Endothelial cell of umbilical vein (primary cell): ENCODE data around the gene NSUN7. TPM values are rescaled to one million over a fixed set of nuclear protein-coding genes. Genes with fewer than 3 reads are reported as not detected.

ENCODE experiments used
- BruUV-seq: library from RNA; stranded (reverse); fragments of 400-500 nt; replicated peaks from 2 replicates; lab custom pipeline; 2021; lab: Mats Ljungman, UMichigan
- CTCF ChIA-PET: fragments of 300-600, 350-600 bp; sonication (Branson Sonifier 250); formaldehyde crosslinking; loops from one replicate; lab custom pipeline; 2021; ENCODE audit warnings: antibody characterized with exemption, inconsistent platforms; lab: Charles Lee
- POLR2A ChIA-PET: fragments of 300-600, 350-600 bp; sonication (Branson Sonifier 250); formaldehyde crosslinking; loops from one replicate; lab custom pipeline; 2021; ENCODE audit warnings: antibody characterized with exemption, inconsistent platforms; lab: Charles Lee
- DNase-seq: peaks from one replicate; pipeline ENCODE4 v3.0.0-alpha.2; 2011; ENCODE audit warnings: low read depth, low spot score
- FAIRE-seq: peaks from 2 replicates; lab custom pipeline; 2011; peaks lifted over from hg19 to GRCh38; lab: Jason Lieb, UNC
- H2AFZ ChIP-seq: 2 replicates; pipeline ENCODE4 v1.6.0; 2012; ENCODE audit warnings: low read depth, low read length, control low read depth, inconsistent platforms
- H3K27ac ChIP-seq: 2 replicates; pipeline ENCODE4 v1.5.1; 2011; ENCODE audit warnings: low read depth, mild to moderate bottlenecking, control low read depth, low read length, moderate library complexity; ENCODE audit not compliant: insufficient read depth
- H3K27me3 ChIP-seq, 2 experiments: 2 replicates each; pipeline versions ENCODE4 v1.6.0 to v1.6.1; 2011; ENCODE audit warnings: low read length in 2 of 2, mixed read lengths in 1 of 2; ENCODE audit not compliant: control insufficient read depth in 2 of 2, insufficient read depth in 2 of 2
- H3K36me3 ChIP-seq, 2 experiments: 2 replicates in 1 of 2; 3 replicates in 1 of 2; pipeline ENCODE4 v1.5.1; 2011; ENCODE audit warnings: low read length in 2 of 2, mild to moderate bottlenecking in 1 of 2, moderate library complexity in 1 of 2; ENCODE audit not compliant: control insufficient read depth in 2 of 2, insufficient read depth in 2 of 2; ENCODE audit errors: extremely low read depth in 1 of 2
- H3K4me1 ChIP-seq: 3 replicates; pipeline ENCODE4 v1.5.1; 2011; ENCODE audit warnings: mild to moderate bottlenecking, low read length; ENCODE audit not compliant: control insufficient read depth, insufficient read depth; ENCODE audit errors: extremely low read depth
- H3K4me2 ChIP-seq: 2 replicates; pipeline ENCODE4 v1.6.1; 2011; ENCODE audit warnings: low read length, control low read depth, mixed read lengths; ENCODE audit not compliant: insufficient read depth
- H3K4me3 ChIP-seq, 3 experiments: fragments of 200-600 bp in 1 of 3; sonication (generic), shearing (Covaris generic) in 1 of 3; replicated peaks in 1 of 3; 2 replicates each; pipeline ENCODE4 v1.5.1; 2011 to 2016; ENCODE audit warnings: control low read depth in 3 of 3, low read length in 3 of 3, mild to moderate bottlenecking in 2 of 3, inconsistent platforms in 1 of 3, low read depth in 1 of 3, moderate library complexity in 1 of 3; ENCODE audit not compliant: insufficient read depth in 1 of 3
- H3K79me2 ChIP-seq: 2 replicates; pipeline ENCODE4 v1.6.0; 2012; ENCODE audit warnings: low read length, inconsistent platforms; ENCODE audit not compliant: control insufficient read depth, insufficient read depth
- H3K9ac ChIP-seq: replicated peaks from 2 replicates; pipeline ENCODE3; 2011; ENCODE audit warnings: low read length, control low read depth; ENCODE audit not compliant: insufficient read depth; ENCODE audit errors: extremely low read depth
- H3K9me1 ChIP-seq: replicated peaks from 3 replicates; pipeline ENCODE4 v1.6.0; 2011; ENCODE audit warnings: mild to moderate bottlenecking, low read length; ENCODE audit not compliant: control insufficient read depth, insufficient read depth; ENCODE audit errors: extremely low read depth
- H3K9me3 ChIP-seq: replicated peaks from 2 replicates; pipeline ENCODE4 v1.5.1; 2012; ENCODE audit warnings: low read length, inconsistent platforms; ENCODE audit not compliant: control insufficient read depth, insufficient read depth
- H4K20me1 ChIP-seq: replicated peaks from 2 replicates; pipeline ENCODE3; 2011; ENCODE audit warnings: mild to moderate bottlenecking, low read length; ENCODE audit not compliant: control insufficient read depth, insufficient read depth; ENCODE audit errors: extremely low read depth
- EZH2 ChIP-seq: IDR thresholded peaks from 2 replicates; pipeline ENCODE4 v1.6.1; 2012; ENCODE audit warnings: borderline replicate concordance, low read depth, mild to moderate bottlenecking, moderate library complexity, low read length, inconsistent platforms; ENCODE audit not compliant: severe bottlenecking
- FOS ChIP-seq: IDR thresholded peaks from 2 replicates; pipeline ENCODE4 v1.6.1; 2011; ENCODE audit warnings: mild to moderate bottlenecking, low read length, moderate library complexity, borderline replicate concordance; ENCODE audit not compliant: insufficient read depth
- GATA2 ChIP-seq: IDR thresholded peaks from 2 replicates; pipeline ENCODE4 v1.7.0; 2011; ENCODE audit warnings: low read depth, mild to moderate bottlenecking, moderate library complexity, mixed read lengths, low read length; ENCODE audit not compliant: insufficient read length, insufficient read depth
- JUN ChIP-seq: IDR thresholded peaks from 2 replicates; pipeline ENCODE4 v1.6.1; 2011; ENCODE audit warnings: borderline replicate concordance, low read depth; ENCODE audit not compliant: insufficient read length, insufficient read depth
- MAX ChIP-seq: IDR thresholded peaks from 2 replicates; pipeline ENCODE4 v1.6.1; 2011; ENCODE audit not compliant: insufficient read depth, insufficient read length
- MYC ChIP-seq: IDR thresholded peaks from one replicate; pipeline ENCODE4 v1.6.1; 2011; ENCODE audit warnings: mild to moderate bottlenecking, low read depth, low read length
- POLR2A ChIP-seq: IDR thresholded peaks from 2 replicates; pipeline ENCODE4 v1.6.1; 2012; ENCODE audit warnings: low read depth, mild to moderate bottlenecking, control low read depth, low read length
- POLR2AphosphoS5 ChIP-seq: IDR thresholded peaks from 2 replicates; pipeline ENCODE4 v1.6.1; 2012; ENCODE audit warnings: low read depth, mild to moderate bottlenecking, control low read depth, low read length, moderate library complexity; ENCODE audit not compliant: insufficient read depth
- dilution Hi-C: fragments of 300-500 bp; cut with MboI; formaldehyde crosslinking; loops from one replicate; pipeline ENCODE4 v1.15.0; 2019; ENCODE audit warnings: low sequenced_read_pairs; ENCODE audit not compliant: extremely low pct_ligation_motif_present
- intact Hi-C: fragments of 100-400 bp; cut with micrococcal nuclease; formaldehyde crosslinking; loops from one replicate; pipeline ENCODE4 v1.10.0; 2022
- polyA plus RNA-seq, 4 experiments: library from polyadenylated mRNA; depleted of rRNA in 3 of 4; stranded (reverse) in 3 of 4; unstranded in 1 of 4; fragments of >200 nt; gene quantifications; 2 replicates each; pipeline versions ENCODE4 v1.2.1 to v1.2.3, GENCODE V29; 2011 to 2012; ENCODE audit warnings: missing spikeins in 1 of 4
- total RNA-seq: library from RNA; stranded (reverse); gene quantifications from 2 replicates; pipeline ENCODE4 v1.2.3, GENCODE V29; 2021
- TF ChIP-seq, protein P1 (sequence below), 2 donors: IDR thresholded peaks; 1 replicate in 1 of 2; 2 replicates in 1 of 2; pipeline ENCODE4 v1.5.1; 2011; ENCODE audit warnings: low read length in 2 of 2, mild to moderate bottlenecking in 2 of 2, moderate library complexity in 2 of 2, control low read depth in 1 of 2, inconsistent platforms in 1 of 2, low read depth in 1 of 2; ENCODE audit not compliant: insufficient read depth in 1 of 2; ENCODE audit errors: extremely low read depth in 1 of 2

NSUN7 gene
- total and polyA plus RNA-seq, 2 donors (not counting 3 experiments of a cell fraction or from before 2014, with no cell fraction given): 0.03 to 0.20 TPM

DNA sequence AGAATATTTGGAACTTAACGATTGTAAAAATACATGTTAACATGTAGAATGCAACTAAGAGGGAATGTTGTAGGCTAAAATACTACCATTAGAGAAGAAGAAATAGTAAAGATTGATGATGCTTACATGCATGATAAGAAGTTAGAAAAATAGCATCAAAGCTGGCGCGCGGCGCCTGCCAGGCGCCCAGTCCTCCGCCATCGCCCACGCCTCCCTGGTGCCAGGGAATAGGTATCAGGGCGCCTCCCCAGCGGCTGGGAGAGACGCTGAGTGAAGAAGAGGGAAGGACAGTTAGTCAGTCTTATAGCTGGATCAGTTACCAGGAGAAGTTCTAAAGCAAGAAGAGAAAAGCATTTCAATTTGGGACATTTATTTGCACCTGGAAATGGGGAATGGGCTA, 36.0 kb downstream of the NSUN7 start:
- POLR2A ChIA-PET: no interaction called here
- no peak overlapping the region for H3K4me2 ChIP-seq
- FAIRE-seq (no peak), DNase-seq (no peak)
- dilution Hi-C loops: no loop called here
- intact Hi-C loops: no loop called here
- TF ChIP-seq POLR2A (no peak), GATA2 (no peak), EZH2 (no peak), JUN (no peak), FOS (no peak), MYC (no peak), POLR2AphosphoS5 (no peak), MAX (no peak)
- TF ChIP-seq, protein P1, sequence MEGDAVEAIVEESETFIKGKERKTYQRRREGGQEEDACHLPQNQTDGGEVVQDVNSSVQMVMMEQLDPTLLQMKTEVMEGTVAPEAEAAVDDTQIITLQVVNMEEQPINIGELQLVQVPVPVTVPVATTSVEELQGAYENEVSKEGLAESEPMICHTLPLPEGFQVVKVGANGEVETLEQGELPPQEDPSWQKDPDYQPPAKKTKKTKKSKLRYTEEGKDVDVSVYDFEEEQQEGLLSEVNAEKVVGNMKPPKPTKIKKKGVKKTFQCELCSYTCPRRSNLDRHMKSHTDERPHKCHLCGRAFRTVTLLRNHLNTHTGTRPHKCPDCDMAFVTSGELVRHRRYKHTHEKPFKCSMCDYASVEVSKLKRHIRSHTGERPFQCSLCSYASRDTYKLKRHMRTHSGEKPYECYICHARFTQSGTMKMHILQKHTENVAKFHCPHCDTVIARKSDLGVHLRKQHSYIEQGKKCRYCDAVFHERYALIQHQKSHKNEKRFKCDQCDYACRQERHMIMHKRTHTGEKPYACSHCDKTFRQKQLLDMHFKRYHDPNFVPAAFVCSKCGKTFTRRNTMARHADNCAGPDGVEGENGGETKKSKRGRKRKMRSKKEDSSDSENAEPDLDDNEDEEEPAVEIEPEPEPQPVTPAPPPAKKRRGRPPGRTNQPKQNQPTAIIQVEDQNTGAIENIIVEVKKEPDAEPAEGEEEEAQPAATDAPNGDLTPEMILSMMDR (IDR thresholded peaks at IDR 0.05; ENCODE audit: extremely low read depth in 1 of 2, insufficient read depth in 1 of 2, low read depth in 1 of 2, low read length in 2 of 2): no peak
- no peak overlapping the region for H3K4me3 ChIP-seq
- H3K36me3 ChIP-seq: no peaks in the 10 kb centered on the region
- CTCF ChIA-PET: interaction anchor here (1.1 kb wide), 1 partner anchor 10 kb away, joined by 6 read pairs; no protein-coding TSS in a partner anchor
- H3K4me1 ChIP-seq: no peaks in the 10 kb centered on the region
- H3K27ac ChIP-seq: no peak overlapping the region
- H3K9me1 ChIP-seq: no peaks in the 10 kb centered on the region
- peaks cover 12 to 15% of the 10 kb centered on the region in 2 experiments for H3K27me3 ChIP-seq
- no peaks in the 10 kb centered on the region for H3K79me2 ChIP-seq
- no peaks in the 10 kb centered on the region for H3K9me3 ChIP-seq
- BruUV-seq: no TSS peak
- H4K20me1 ChIP-seq: no peaks in the 10 kb centered on the region
- H3K9ac ChIP-seq: no peak overlapping the region
- no peak overlapping the region for H2AFZ ChIP-seq
